ENCODE results near the gene EVL.

Gene EVL

DNA sequence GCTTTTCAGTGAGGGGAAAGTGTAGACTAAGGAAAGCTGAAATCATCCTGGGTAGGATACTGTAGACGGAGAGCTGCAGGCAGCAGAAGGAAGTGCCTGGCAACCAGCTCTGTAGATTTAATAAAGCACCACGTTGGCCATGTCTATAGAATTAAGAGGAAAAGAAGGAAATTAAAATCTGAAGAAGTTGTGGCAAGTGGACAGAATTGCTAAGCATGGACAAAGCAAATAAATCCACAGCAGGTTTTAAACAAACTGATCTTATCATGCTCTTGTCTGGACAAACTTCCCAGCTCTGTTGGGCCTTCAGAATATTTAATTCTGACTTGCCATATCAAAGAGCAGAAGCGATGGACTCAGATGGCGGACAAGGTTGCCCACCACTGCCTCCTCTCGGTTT is 27.2 kb upstream of the EVL start:
- DNase-seq = no peak

DNA sequence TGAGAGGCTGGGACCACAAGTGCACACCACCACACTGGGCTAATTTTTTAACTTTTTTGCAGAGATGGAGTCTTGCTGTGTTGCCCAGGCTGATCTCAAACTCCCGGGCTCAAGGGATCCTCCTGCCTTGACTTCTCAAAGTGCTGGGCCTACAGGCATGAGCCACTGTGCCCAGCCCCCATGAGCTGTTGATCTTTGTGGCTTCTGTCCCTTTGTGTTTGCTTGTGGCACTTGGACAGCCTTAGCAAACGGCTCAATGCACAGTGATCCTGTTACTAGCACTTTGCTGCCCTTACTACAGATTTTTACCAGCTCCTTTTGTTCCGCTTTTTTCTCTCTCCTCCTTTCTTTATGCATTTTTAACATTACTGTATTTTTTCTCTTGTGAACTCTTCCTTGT is 25.3 kb upstream of the EVL start:
- no peak for DNase-seq

DNA sequence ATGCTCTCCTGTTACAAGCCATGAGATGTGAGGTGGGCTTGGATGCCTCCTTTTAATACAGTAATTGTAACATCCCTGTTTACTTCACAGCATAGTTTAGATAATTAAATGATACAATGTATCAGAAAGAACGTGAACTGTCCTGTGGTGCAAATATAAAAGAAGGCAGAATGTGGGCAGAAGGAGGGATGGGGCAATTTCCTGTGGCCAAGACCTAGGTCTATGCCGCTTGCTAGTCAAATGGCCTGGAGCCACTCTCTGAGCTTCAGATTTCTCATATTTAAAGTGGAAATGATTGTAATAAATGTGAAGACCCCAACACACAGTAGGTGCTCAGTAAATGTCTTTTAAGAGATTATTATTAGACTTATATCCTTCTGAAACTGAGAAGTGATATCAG is 24.0 kb upstream of the EVL start:
- no peak for DNase-seq

DNA sequence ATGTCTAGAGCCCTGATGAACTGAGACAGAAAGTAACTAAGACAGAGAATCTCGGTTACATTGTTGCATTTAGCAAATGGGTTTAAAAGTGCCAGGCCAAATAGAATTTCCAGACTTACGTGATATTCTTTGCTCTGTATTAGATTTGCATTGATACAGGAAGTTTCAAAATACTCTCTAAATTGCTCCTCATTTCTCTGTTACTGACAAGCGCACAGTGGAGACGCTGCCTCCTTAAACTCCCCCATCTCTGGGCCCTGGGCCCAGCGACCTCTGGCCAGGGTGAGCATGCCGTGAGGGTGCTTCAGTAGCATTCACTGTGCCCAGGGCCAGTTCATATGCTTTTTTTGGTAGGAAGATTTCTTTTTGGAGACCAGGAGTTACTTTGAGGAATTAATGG is 22.9 kb upstream of the EVL start:
- no peak for DNase-seq

DNA sequence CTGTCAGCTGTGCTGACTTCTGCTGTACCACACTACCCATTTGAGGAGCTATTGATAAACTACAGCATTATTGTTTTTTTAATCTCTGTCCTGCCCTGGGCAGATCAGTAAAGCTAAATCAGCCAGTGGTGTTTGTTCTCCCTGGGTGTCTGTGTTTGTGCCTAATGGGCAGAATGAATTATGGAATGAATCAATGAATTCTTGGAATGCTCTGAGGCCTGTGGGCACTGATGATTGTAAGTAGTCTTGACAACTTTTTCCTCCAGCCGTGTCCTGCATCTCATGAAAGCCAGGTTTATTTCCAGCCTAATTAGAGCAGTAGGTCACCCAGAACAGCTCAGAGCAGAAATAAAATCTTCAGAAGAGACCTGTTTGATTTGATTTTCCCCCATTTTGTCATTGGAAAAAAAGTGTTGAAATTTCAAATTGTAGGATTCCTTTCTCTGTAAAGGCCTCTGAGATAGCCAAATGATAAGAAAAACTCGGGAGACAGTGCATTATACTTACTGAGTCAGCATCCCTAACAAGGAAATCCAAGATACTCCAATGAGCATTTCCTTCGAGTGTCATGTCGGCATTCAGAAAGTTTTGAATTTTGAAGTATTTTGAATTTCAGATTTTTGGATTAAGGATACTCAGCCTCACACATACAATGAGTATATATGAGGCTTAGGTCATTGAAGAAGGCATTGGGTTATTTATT is 19.4 kb upstream of the EVL start:
- no peak for DNase-seq

GRCh38 chr14:100047600-100047999 is 17.6 kb upstream of the EVL start:
- DNase-seq = no peak

GRCh38 chr14:100048786-100049185 is 16.4 kb upstream of the EVL start:
- DNase-seq = no peak

- DNase-seq = no peak
Observed at GRCh38 chr14:100049220-100049619, 16.0 kb upstream of the EVL start.

DNA sequence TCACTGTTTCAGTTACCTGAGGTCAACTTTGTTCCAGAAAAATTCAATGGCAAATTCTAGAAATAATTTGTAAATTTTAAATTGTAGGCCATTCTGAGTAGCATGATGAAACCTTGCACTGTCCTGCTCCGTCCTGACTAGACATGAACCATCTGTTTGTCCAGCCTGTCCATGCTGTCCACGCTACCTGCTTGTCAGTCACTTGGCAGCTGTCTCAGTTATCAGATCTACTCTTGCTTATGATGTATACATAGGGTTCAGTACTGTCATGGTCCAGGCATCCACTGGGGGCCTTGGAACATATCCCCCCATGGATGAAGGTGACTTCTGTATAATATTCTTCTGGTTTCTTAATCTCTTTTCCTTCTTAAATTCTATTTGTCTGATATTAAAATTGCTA is 14.1 kb upstream of the EVL start:
- DNase-seq = no peak

- no peak for DNase-seq
Observed at GRCh38 chr14:100051543-100051942, 13.7 kb upstream of the EVL start.

DNA sequence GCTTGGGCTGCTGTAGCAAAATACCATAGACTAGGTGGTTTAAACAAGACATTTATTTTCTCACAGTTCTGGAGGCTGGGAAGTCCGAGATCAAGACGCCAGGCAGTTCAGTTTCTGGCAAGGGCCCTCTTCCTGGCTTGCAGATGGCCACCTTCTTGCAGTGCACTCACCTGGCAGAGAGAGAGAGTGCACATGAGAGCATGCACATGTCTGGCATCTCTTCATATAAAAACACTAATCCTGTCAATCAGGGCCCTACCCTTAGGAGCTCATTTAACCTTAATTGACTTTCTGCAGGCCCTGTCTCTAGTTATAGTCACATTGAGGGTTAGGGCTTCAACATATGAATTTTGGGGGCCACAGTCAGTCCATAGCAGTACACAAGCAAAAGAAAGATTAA is 12.4 kb upstream of the EVL start:
- DNase-seq = no peak

DNA sequence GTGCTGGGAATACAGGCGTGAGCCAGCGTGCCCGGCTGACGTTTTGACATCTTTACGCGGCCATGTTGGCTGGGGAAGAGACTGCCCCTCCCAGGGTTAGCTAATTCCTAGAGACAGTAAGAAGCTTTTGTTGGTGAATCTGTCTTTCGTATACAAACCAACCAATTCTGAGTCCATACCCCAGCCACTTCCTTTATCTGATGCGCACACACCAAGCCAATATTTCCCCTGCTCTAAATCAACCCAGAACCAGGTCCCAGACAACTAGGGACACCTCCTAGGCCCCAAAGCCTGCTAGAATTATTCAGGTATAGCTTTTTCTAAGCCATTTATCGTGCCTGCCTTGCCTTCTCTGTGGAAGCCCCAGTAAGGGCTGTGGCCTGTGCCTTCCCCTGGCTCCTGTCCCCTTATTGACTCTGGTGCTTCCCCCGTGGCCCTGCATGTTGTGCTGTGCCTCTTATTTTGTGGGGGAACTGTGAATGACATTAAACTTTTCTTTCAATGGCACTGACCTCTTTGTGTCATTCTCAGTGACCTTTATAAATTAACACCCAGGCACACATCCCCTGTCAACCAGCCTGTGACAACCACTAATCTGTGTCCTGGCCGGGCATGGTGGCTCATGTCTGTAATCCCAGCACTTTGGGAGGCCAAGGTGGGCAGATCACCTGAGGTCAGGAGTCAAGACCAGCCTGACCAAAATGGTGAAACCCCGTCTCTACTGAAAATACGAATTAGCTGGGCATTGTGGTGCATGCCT is 10.7 kb upstream of the EVL start:
- no peak for DNase-seq

DNA sequence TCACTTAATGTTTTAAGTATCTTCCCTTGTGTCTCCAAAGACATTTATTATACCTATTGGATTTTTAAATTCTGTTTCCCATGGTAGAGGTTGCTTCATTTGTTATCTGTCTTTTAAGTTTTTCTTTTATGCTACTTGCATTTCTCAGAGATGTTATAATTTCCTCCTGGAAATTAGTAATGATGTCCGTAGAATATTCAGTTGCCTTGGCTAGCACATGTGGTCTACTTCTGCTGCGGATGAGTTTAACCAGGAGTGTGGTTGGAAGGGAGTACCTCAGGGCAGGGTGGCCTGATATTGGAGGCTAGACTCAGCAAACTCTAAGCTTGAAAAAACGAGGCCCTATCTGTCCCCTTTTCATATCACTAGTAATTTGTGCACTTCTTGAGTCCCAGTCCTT is 8.8 kb upstream of the EVL start:
- DNase-seq = no peak

- no peak for DNase-seq
Observed at GRCh38 chr14:100056964-100057795, 8.0 kb upstream of the EVL start.

GRCh38 chr14:100058777-100059437 is 6.3 kb upstream of the EVL start:
- DNase-seq = no peak

DNA sequence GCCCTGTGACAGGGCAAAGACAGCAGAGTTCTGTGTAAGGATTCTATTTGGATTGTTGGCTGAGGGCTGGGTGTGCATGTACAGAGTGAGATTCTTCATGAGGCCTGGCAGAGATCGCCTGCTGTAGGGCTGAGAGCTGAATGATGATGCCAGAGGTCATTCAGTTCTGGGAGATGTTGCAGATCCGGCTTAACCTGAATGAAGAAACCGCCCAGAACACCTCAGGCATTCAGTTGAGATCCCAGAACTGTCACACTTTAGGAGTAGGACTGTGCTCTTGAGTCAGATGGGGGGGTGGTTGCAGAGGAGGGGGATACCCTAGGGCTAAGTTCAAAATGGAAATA is 5.8 kb upstream of the EVL start:
- no peak for DNase-seq

- no peak for DNase-seq
Observed at GRCh38 chr14:100060760-100061159, 4.5 kb upstream of the EVL start.

GRCh38 chr14:100062590-100062989 is 2.6 kb upstream of the EVL start:
- no peak for DNase-seq

DNA sequence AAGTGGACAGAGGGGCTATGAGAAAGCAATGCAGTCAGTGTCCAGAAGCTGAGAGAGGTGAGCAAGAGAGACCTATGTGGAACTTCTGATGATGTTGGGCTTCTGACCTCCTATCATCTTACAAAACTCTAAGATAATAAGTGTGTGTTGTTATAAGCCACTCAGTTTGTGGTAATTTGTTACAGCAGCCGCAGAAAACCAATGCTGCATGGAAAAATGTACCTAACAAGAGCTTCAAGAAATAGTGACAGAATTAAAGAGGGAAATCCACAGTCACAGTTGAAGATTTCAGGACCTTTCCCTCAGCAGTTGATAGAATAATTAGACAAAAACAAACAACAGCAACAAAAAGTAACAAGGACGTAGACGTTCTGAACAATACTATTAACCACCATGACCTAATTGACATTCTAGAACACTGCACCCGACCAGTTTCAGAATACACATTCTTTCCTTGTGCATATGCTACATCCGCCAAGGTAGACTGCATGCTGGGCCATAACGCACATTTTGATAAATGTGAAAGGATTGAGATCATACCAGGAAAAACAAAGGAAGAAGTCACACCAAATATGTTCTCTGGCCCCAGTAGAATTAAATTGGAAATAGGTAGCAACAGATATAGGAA is 1.8 kb upstream of the EVL start:
- no peak for DNase-seq

GRCh38 chr14:100064335-100065092 is 708 bp upstream of the EVL start:
- peak; percentile 59 for DNase-seq

- peak; percentile 82 for DNase-seq
Observed at GRCh38 chr14:100065942-100066574, 836 bp downstream of the EVL start.

GRCh38 chr14:100066962-100067361 is 1.7 kb downstream of the EVL start:
- peak; percentile 79 for DNase-seq
